ENCODE data around the gene EHMT1.

Gene EHMT1

DNA sequence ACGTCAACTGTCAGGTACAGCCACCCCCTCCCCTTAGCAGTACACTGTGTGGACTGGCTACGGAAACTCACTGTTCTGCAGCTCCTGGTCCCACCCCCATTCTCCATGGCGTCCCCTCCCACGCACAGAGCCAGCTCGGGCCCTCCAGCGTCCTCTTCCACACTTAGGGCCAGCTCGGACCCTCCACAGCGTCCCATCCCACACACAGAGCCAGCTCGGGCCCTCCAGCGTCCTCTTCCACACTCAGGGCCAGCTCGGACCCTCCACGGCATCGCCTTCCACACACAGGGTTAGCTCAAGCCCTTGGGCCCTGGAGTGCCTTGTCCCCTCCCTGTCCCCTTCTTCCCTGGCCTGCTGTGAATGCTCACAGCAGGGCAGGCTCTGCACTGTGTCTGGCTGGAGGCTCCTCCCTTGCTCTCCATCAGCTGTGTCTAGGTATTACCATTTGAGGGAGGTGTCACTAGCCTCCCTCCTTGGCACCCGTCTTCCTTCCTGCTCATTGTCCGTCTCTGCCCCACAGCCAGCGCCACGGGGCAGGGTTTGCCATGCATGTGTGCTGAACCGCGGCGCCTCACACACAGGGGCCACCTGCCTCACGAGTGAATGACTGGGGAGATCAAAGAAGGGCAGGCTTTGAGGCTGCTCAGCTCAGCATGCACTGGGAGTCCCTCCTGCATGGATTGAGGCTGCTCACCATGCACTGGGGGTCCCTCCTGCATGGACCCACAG, 180.3 kb downstream of the EHMT1 start:
- TF ChIP-seq EGR1 (IDR thresholded peaks at IDR 0.05), result no peak

DNA sequence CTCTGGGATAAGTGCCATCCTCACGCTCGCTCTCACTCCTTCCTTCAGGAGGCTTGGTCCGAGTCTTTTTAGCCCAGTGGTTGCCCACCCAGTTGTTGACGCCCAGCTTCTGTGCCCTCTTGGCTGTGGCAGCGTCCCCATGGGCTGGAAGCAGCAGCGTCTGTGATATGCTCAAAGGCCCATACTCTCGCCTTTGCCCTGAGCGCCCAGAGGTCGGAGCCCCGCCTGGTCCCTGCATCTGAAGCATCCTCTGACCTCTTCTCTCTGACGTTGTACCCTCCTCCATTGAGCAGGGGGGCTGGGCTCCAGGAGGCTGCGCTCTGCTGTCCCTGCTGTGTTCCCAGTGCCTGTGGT, 180.8 kb downstream of the EHMT1 start:
- TF ChIP-seq, protein P1, sequence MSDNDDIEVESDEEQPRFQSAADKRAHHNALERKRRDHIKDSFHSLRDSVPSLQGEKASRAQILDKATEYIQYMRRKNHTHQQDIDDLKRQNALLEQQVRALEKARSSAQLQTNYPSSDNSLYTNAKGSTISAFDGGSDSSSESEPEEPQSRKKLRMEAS (IDR thresholded peaks at IDR 0.05), result no peak
- TF ChIP-seq TAF1 (IDR thresholded peaks at IDR 0.05; ENCODE audit: low read depth), result no peak
- no peak for TF ChIP-seq RAD21 (IDR thresholded peaks at IDR 0.05; ENCODE audit: low read depth)
- no peak for TF ChIP-seq EP300 (IDR thresholded peaks at IDR 0.05; ENCODE audit: borderline replicate concordance)
- no peak for TF ChIP-seq YY1 (IDR thresholded peaks at IDR 0.05; ENCODE audit: low read depth)
- no peak for TF ChIP-seq FOXM1 (IDR thresholded peaks at IDR 0.05; ENCODE audit: borderline replicate concordance, low read depth)
- no peak for TF ChIP-seq CREB1 (IDR thresholded peaks at IDR 0.05; ENCODE audit: low read depth)
- TF ChIP-seq NFIC (IDR thresholded peaks at IDR 0.05), result no peak
- no peak for TF ChIP-seq ZBTB7A (IDR thresholded peaks at IDR 0.05; ENCODE audit: low read depth)
- no peak for TF ChIP-seq CEBPB (IDR thresholded peaks at IDR 0.05)
- no peak for TF ChIP-seq TCF12 (IDR thresholded peaks at IDR 0.05; ENCODE audit: low read depth)
- TF ChIP-seq, protein P2, sequence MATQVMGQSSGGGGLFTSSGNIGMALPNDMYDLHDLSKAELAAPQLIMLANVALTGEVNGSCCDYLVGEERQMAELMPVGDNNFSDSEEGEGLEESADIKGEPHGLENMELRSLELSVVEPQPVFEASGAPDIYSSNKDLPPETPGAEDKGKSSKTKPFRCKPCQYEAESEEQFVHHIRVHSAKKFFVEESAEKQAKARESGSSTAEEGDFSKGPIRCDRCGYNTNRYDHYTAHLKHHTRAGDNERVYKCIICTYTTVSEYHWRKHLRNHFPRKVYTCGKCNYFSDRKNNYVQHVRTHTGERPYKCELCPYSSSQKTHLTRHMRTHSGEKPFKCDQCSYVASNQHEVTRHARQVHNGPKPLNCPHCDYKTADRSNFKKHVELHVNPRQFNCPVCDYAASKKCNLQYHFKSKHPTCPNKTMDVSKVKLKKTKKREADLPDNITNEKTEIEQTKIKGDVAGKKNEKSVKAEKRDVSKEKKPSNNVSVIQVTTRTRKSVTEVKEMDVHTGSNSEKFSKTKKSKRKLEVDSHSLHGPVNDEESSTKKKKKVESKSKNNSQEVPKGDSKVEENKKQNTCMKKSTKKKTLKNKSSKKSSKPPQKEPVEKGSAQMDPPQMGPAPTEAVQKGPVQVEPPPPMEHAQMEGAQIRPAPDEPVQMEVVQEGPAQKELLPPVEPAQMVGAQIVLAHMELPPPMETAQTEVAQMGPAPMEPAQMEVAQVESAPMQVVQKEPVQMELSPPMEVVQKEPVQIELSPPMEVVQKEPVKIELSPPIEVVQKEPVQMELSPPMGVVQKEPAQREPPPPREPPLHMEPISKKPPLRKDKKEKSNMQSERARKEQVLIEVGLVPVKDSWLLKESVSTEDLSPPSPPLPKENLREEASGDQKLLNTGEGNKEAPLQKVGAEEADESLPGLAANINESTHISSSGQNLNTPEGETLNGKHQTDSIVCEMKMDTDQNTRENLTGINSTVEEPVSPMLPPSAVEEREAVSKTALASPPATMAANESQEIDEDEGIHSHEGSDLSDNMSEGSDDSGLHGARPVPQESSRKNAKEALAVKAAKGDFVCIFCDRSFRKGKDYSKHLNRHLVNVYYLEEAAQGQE (IDR thresholded peaks at IDR 0.05; ENCODE audit: low read depth), result no peak
- TF ChIP-seq, protein P3, sequence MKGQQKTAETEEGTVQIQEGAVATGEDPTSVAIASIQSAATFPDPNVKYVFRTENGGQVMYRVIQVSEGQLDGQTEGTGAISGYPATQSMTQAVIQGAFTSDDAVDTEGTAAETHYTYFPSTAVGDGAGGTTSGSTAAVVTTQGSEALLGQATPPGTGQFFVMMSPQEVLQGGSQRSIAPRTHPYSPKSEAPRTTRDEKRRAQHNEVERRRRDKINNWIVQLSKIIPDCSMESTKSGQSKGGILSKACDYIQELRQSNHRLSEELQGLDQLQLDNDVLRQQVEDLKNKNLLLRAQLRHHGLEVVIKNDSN (IDR thresholded peaks at IDR 0.05), result no peak
- no peak for TF ChIP-seq TEAD4 (IDR thresholded peaks at IDR 0.05)
- no peak for TF ChIP-seq EGR1 (IDR thresholded peaks at IDR 0.05)

DNA sequence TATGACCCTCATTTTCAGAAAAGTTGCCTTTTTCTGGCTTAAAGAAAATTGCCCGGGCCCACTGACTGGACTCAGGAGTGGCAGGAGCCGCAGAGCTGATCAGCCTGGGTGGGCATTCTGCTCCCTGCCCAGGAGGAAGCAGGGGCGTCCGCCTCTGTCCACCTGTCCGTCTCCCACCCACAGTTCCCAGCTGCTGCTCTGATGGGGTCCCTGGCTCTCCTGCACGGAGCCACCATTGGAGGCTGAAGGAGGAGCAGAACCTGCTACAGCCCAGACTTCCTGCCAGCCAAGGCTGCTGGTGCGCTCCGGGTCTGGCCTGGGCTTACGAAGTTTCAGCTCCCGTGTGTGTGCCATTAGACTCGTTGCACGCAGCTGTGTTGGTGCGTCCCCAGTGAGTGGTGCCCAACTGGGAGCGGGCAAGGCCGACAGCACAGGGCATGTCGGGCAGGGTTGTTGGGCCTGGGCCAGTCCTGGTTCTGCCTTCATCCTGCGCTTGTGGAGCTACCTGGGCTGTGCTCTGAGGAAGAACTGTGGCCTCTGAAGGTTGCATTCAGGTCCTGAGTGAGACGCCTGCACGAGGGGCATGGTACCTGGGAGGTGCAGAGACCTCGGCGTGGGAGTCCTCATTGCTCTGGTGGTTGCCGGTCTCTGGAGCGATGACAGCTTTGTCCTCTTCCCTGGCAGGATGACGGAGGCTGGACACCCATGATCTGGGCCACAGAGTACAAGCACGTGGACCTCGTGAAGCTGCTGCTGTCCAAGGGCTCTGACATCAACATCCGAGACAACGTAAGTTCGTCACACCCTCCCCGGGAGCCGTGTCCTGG, 181.6 kb downstream of the EHMT1 start:
- TF ChIP-seq TCF12 (IDR thresholded peaks at IDR 0.05; ENCODE audit: low read depth) (no peak), CEBPB (IDR thresholded peaks at IDR 0.05) (no peak)
- TF ChIP-seq, protein P2 (IDR thresholded peaks at IDR 0.05; ENCODE audit: low read depth), result no peak

DNA sequence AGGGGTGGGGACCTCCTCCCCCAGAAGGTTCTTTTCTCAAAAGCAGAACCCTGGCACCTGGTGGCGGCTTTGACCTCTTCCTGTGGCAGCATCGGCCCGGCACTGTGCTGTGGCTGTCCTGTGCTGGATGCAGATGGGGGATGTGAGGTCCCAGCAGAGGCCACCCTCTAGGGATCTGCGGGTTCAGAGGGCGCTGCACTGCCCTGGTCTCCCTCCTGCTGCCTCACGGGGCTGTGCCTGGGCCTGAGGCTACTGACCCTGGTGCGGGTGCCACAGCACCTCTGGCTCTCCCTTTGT, 182.2 kb downstream of the EHMT1 start:
- TF ChIP-seq TEAD4 (IDR thresholded peaks at IDR 0.05) (no peak), TCF12 (IDR thresholded peaks at IDR 0.05; ENCODE audit: low read depth) (no peak), FOXM1 (IDR thresholded peaks at IDR 0.05; ENCODE audit: borderline replicate concordance, low read depth) (no peak), EP300 (IDR thresholded peaks at IDR 0.05; ENCODE audit: borderline replicate concordance) (no peak), CEBPB (IDR thresholded peaks at IDR 0.05) (no peak), CREB1 (IDR thresholded peaks at IDR 0.05; ENCODE audit: low read depth) (no peak), EGR1 (IDR thresholded peaks at IDR 0.05) (no peak), RAD21 (IDR thresholded peaks at IDR 0.05; ENCODE audit: low read depth) (no peak), NFIC (IDR thresholded peaks at IDR 0.05) (no peak), YY1 (IDR thresholded peaks at IDR 0.05; ENCODE audit: low read depth) (no peak), ZBTB7A (IDR thresholded peaks at IDR 0.05; ENCODE audit: low read depth) (no peak), TAF1 (IDR thresholded peaks at IDR 0.05; ENCODE audit: low read depth) (no peak)
- TF ChIP-seq, protein P2 (IDR thresholded peaks at IDR 0.05; ENCODE audit: low read depth), result no peak
- TF ChIP-seq, protein P3 (IDR thresholded peaks at IDR 0.05), result no peak
- TF ChIP-seq, protein P1 (IDR thresholded peaks at IDR 0.05), result no peak
